Stimulated activated CD4-positive, alpha-beta T cell treated with anti-CD3 and anti-CD28 coated beads, Interleukin-15, amount 100 ng/mL, for 24 hours (primary cell): Measurements from ENCODE around the gene CD14.
"Not testable (repeated sequence)": the region's sequence is repeated elsewhere in the genome, so short reads cannot be mapped to it uniquely, and the experiment has no call there.

Source experiments
- DNase-seq: peaks from one replicate; pipeline ENCODE4 v3.0.0-alpha.2; 2020

The CD14 gene

DNA sequence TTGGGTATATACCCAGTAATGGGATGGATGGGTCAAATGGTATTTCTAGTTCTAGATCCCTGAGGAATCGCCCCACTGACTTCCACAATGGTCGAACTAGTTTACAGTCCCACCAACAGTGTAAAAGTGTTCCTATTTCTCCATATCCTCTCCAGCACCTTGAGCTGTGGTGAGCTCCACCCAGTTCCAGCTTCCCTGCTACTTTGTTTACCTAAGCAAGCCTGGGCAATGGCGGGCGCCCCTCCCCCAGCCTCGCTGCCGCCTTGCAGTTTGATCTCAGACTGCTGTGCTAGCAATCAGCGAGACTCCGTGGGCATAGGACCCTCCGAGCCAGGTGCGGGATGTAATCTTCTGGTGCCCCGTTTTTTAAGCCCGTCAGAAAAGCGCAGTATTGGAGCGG, 39.9 kb downstream of the CD14 start:
- DNase-seq, result not testable (repeated sequence)

DNA sequence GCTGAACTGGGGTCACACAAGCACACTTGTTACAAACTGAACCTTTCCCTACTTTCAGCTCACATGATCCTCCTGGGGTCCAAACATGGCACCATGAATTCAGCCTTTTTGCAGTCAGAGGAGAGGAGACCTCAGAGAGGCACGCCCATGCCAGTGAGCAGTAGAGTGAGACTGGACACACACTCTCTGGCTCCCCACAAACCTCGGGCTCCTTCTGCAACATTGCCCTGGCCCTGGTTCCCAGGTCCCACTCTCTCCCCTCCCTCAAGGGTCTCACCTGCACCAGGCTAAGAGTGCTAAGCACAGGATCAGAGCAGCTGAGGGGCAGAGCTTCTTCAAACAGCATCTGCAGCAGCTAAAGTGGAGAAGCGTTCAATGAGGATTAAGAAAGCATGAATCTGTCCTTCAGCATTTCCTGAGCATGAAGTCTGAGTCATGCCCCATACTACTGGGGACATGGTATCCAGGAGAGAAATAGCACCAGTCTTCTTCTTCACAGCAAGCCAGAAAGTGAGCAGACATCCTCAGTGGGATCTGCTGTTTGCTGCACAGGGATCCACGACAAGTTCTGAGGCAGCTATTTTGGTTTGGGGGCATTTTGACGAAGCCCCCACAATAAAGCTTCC, 41.1 kb downstream of the CD14 start:
- DNase-seq, result no peak

DNA sequence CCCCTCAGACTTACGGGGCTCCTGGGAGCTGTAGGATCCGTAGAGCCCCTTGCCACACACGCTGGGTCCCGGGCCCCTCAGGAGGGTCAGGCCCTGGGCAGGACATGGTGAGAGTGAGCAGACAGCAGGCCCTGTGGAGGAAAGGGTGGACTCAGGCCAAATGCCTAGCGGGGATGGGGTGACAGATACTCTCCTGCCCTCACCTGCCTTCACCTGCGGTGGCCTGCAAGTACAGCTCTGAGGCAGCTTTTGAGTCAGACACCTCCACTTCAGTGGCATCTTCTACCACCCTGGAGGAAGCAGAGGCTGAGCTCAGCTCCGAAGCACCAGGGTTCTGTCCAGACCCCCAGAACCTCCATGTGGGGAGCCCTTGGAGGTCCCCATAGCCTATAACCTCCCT, 42.1 kb downstream of the CD14 start:
- no peak for DNase-seq

DNA sequence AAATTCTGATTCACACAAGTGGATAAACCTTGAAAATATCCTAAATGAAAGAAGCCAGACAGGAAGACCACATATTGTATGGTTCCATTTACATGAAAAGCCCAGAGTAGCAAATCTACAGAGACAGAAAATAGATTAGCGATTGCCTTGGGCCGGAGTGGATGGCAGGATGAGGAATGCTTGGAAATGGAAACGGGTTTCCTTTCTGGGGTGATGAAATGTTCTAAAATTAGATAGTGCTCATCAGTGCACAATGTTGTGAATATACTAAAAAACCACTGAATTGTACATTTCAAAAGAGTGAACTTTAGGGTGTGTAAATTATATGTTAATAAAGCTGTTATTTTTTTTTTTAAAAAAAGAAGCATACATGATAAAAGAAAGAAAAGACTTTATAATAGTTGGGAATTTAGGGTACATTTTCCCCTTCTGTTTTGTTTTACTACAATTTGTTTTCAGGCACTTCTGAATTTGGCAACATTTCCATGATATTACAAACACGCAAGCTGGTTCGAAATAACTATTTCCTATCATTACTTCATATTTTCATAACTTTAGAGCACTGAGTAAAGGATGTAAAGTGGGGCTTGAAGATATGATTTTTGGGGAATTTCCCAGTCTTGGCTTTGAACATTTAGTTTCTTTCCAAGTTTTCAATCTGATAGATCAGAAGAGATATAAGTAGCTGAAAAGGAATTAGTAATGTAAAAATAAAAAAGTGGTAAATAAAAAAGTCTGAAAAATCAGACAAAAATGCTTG, 44.5 kb downstream of the CD14 start:
- no peak for DNase-seq

- DNase-seq, result no peak
Measured at GRCh38 chr5:140587495-140587894, 45.5 kb downstream of the CD14 start.
